ENCODE data around the gene ZSCAN16.

The ZSCAN16 gene

GRCh38 chr6:28172006-28172405, 47.6 kb downstream of the ZSCAN16 start:
- no peak for DNase-seq (ENCODE audit: low read depth)

GRCh38 chr6:28176373-28176772, 52.0 kb downstream of the ZSCAN16 start:
- no peak for DNase-seq (ENCODE audit: low read depth)

All from GM04504 (cell line).